ENCODE measurements around the gene KDM2B. TPM values are rescaled to one million over a fixed set of nuclear protein-coding genes. Genes with fewer than 3 reads are reported as not detected.

The KDM2B gene
- polyA plus RNA-seq, 1 donor from 2014 or later = 85.5 TPM

DNA sequence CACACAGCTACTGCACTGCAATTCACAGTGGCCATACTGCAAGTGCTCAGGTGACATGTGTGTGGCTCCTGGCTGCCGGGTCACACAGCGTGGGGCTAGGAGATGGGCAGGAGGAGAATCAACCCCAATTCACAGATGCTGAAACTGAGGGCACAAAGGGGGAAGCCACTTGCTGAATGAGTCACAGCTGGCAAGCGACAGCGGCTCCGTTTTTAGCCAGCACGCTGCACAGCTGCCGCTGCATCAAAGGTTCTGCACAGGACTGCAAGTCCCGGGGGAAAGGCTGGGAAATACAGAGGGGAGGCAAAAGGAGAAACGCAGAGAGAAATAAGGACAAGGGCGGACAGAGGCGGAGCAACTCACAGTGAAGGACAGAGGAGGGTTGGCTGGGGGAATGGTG is 57.9 kb downstream of the KDM2B start:
- H2AFZ ChIP-seq (ENCODE audit: low read depth, low read length) = no peak overlapping the region
- H3K27ac ChIP-seq (ENCODE audit: low read length) = no peak overlapping the region
- no peak overlapping the region for H3K4me3 ChIP-seq (ENCODE audit: low read length)
- no peaks in the 10 kb centered on the region for H3K9me3 ChIP-seq (ENCODE audit: low read length)
- no peaks in the 10 kb centered on the region for H3K9me2 ChIP-seq (ENCODE audit: insufficient read depth, low read length)
- TF ChIP-seq MXI1 (conservative IDR thresholded peaks at IDR 0.05; ENCODE audit: poor library complexity, severe bottlenecking) = no peak
- H4K20me1 ChIP-seq (ENCODE audit: insufficient read depth) = no peaks in the 10 kb centered on the region
- no peak overlapping the region for H3K4me2 ChIP-seq (ENCODE audit: low read length)
- H3K27me3 ChIP-seq (ENCODE audit: insufficient read depth, low read depth, low read length) = no peaks in the 10 kb centered on the region
- H3K9ac ChIP-seq (ENCODE audit: low read length) = no peak overlapping the region
- no peaks in the 10 kb centered on the region for H3F3A ChIP-seq (ENCODE audit: insufficient read depth, low read length, poor library complexity, severe bottlenecking)
- H3K36me3 ChIP-seq (ENCODE audit: insufficient read depth, low read length) = no peaks in the 10 kb centered on the region
- H3K79me2 ChIP-seq (replicated peaks; ENCODE audit: insufficient read depth, low read length) = no peaks in the 10 kb centered on the region

DNA sequence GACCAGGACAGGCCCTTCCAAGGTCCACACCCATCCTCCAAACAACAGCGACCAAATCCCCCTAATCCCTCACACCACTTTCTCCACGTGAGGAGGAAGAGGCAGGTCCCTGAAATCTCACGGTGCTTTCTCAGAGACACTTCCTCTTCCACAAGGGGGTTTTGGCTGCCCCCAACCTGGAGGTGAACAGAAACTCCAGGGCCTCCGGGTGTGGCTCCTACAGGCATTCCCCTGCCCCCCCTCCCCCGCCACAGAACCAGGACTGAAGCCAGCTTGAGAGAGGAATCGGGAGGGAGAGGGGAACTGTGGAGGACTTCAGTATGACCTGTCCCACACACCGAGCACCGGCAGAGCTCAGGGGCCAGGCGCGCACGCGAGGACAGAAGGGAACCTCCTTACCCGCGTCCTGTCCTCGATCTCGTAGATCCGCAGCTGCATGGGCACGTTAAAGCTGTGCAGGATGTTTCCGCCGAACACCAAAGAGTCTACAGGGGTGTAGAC is 60.2 kb downstream of the KDM2B start:
- Histone ChIP-seq H3K4me2 (ENCODE audit: low read length) (no peak overlapping the region), H3K36me3 (ENCODE audit: insufficient read depth, low read length) (no peaks in the 10 kb centered on the region), H3K27me3 (ENCODE audit: insufficient read depth, low read depth, low read length) (no peaks in the 10 kb centered on the region), H4K20me1 (ENCODE audit: insufficient read depth) (no peaks in the 10 kb centered on the region), H3F3A (ENCODE audit: insufficient read depth, low read length, poor library complexity, severe bottlenecking) (no peaks in the 10 kb centered on the region), H3K79me2 (replicated peaks; ENCODE audit: insufficient read depth, low read length) (no peaks in the 10 kb centered on the region), H2AFZ (ENCODE audit: low read depth, low read length) (no peak overlapping the region), H3K9ac (ENCODE audit: low read length) (no peak overlapping the region), H3K4me3 (ENCODE audit: low read length) (no peak overlapping the region), H3K9me2 (ENCODE audit: insufficient read depth, low read length) (no peaks in the 10 kb centered on the region), H3K27ac (ENCODE audit: low read length) (no peak overlapping the region), H3K9me3 (ENCODE audit: low read length) (no peaks in the 10 kb centered on the region)
- TF ChIP-seq, protein P1, sequence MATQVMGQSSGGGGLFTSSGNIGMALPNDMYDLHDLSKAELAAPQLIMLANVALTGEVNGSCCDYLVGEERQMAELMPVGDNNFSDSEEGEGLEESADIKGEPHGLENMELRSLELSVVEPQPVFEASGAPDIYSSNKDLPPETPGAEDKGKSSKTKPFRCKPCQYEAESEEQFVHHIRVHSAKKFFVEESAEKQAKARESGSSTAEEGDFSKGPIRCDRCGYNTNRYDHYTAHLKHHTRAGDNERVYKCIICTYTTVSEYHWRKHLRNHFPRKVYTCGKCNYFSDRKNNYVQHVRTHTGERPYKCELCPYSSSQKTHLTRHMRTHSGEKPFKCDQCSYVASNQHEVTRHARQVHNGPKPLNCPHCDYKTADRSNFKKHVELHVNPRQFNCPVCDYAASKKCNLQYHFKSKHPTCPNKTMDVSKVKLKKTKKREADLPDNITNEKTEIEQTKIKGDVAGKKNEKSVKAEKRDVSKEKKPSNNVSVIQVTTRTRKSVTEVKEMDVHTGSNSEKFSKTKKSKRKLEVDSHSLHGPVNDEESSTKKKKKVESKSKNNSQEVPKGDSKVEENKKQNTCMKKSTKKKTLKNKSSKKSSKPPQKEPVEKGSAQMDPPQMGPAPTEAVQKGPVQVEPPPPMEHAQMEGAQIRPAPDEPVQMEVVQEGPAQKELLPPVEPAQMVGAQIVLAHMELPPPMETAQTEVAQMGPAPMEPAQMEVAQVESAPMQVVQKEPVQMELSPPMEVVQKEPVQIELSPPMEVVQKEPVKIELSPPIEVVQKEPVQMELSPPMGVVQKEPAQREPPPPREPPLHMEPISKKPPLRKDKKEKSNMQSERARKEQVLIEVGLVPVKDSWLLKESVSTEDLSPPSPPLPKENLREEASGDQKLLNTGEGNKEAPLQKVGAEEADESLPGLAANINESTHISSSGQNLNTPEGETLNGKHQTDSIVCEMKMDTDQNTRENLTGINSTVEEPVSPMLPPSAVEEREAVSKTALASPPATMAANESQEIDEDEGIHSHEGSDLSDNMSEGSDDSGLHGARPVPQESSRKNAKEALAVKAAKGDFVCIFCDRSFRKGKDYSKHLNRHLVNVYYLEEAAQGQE (IDR thresholded peaks at IDR 0.05; ENCODE audit: borderline replicate concordance) = no peak
- TF ChIP-seq SMC3 (conservative IDR thresholded peaks at IDR 0.05; ENCODE audit: poor library complexity) (no peak), CTCF (IDR thresholded peaks at IDR 0.05; ENCODE audit: poor library complexity, severe bottlenecking) (no peak), RAD21 (conservative IDR thresholded peaks at IDR 0.05) (no peak), TAF1 (IDR thresholded peaks at IDR 0.05; ENCODE audit: low read depth) (no peak), EP300 (conservative IDR thresholded peaks at IDR 0.05; ENCODE audit: poor library complexity, severe bottlenecking) (no peak), POLR2AphosphoS5 (IDR thresholded peaks at IDR 0.05) (no peak), MXI1 (conservative IDR thresholded peaks at IDR 0.05; ENCODE audit: poor library complexity, severe bottlenecking) (no peak), EZH2 (IDR thresholded peaks at IDR 0.05; ENCODE audit: borderline replicate concordance, insufficient read depth, low read length, poor library complexity, severe bottlenecking) (no peak)

GRCh38 chr12:121520119-121520518 is 60.7 kb downstream of the KDM2B start:
- Histone ChIP-seq H3K9ac (ENCODE audit: low read length) (no peak overlapping the region), H3K79me2 (replicated peaks; ENCODE audit: insufficient read depth, low read length) (no peaks in the 10 kb centered on the region), H3K27ac (ENCODE audit: low read length) (no peak overlapping the region), H2AFZ (ENCODE audit: low read depth, low read length) (no peak overlapping the region), H3K4me3 (ENCODE audit: low read length) (no peak overlapping the region), H3K36me3 (ENCODE audit: insufficient read depth, low read length) (no peaks in the 10 kb centered on the region), H4K20me1 (ENCODE audit: insufficient read depth) (no peaks in the 10 kb centered on the region), H3K27me3 (ENCODE audit: insufficient read depth, low read depth, low read length) (no peaks in the 10 kb centered on the region), H3F3A (ENCODE audit: insufficient read depth, low read length, poor library complexity, severe bottlenecking) (no peaks in the 10 kb centered on the region), H3K4me2 (ENCODE audit: low read length) (no peak overlapping the region), H3K9me3 (ENCODE audit: low read length) (no peaks in the 10 kb centered on the region), H3K9me2 (ENCODE audit: insufficient read depth, low read length) (no peaks in the 10 kb centered on the region)
- no peak for TF ChIP-seq POLR2AphosphoS5 (IDR thresholded peaks at IDR 0.05)
- TF ChIP-seq SMC3 (conservative IDR thresholded peaks at IDR 0.05; ENCODE audit: poor library complexity) = no peak
- no peak for TF ChIP-seq EZH2 (IDR thresholded peaks at IDR 0.05; ENCODE audit: borderline replicate concordance, insufficient read depth, low read length, poor library complexity, severe bottlenecking)
- TF ChIP-seq, protein P1 (IDR thresholded peaks at IDR 0.05; ENCODE audit: borderline replicate concordance) = no peak
- TF ChIP-seq TAF1 (IDR thresholded peaks at IDR 0.05; ENCODE audit: low read depth) = no peak
- no peak for TF ChIP-seq CTCF (IDR thresholded peaks at IDR 0.05; ENCODE audit: poor library complexity, severe bottlenecking)
- no peak for TF ChIP-seq RAD21 (conservative IDR thresholded peaks at IDR 0.05)
